Keratinocyte (primary cell): ENCODE results near the gene IL1A.

Experiments
- CTCF ChIP-seq, 3 experiments: IDR thresholded peaks in 1 of 3; conservative IDR thresholded peaks in 1 of 3; optimal IDR thresholded peaks in 1 of 3; 2 replicates in 2 of 3; 3 replicates in 1 of 3; pipeline versions ENCODE3 to v1.5.1; 2011; ENCODE audit warnings: low read length in 3 of 3, mild to moderate bottlenecking in 3 of 3, moderate library complexity in 2 of 3, control low read depth in 1 of 3, inconsistent platforms in 1 of 3; ENCODE audit not compliant: insufficient read depth in 2 of 3; ENCODE audit errors: extremely low read depth in 1 of 3
- EZH2 ChIP-seq: IDR thresholded peaks from one replicate; pipeline ENCODE4 v1.6.1; 2012; ENCODE audit warnings: inconsistent platforms, mild to moderate bottlenecking, low read length, moderate library complexity

- no peak for TF ChIP-seq CTCF (optimal IDR thresholded peaks at IDR 0.05 in 1 of 3, IDR thresholded peaks at IDR 0.05 in 1 of 3, conservative IDR thresholded peaks at IDR 0.05 in 1 of 3; ENCODE audit: extremely low read depth in 1 of 3, insufficient read depth in 2 of 3, low read length in 3 of 3)
- no peak for TF ChIP-seq EZH2
Measured at GRCh38 chr2:112767693-112768330, 16.5 kb downstream of the IL1A start.
